ENCODE results near the gene MINAR2. TPM values are rescaled to one million over a fixed set of nuclear protein-coding genes. Genes with fewer than 3 reads are reported as not detected.

MINAR2 gene, protein sequence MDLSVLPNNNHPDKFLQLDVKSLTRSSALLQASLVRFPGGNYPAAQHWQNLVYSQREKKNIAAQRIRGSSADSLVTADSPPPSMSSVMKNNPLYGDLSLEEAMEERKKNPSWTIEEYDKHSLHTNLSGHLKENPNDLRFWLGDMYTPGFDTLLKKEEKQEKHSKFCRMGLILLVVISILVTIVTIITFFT
- polyA plus RNA-seq: 0.09 TPM
- long read RNA-seq, donor 1: 0 reads
- long read RNA-seq, donor 2: 0 reads
- long read RNA-seq, donor 3: 0 reads
- long read RNA-seq, donor 4: 0 reads
- long read RNA-seq, donor 5: 0 reads
- long read RNA-seq, donor 6: 0 reads
- long read RNA-seq, donor 7: 0 reads
- long read RNA-seq, donor 8: 0 reads
- long read RNA-seq, donor 9: 0 reads
- long read RNA-seq, donor 10: 0 reads
- long read RNA-seq, donor 11: 0 reads

DNA sequence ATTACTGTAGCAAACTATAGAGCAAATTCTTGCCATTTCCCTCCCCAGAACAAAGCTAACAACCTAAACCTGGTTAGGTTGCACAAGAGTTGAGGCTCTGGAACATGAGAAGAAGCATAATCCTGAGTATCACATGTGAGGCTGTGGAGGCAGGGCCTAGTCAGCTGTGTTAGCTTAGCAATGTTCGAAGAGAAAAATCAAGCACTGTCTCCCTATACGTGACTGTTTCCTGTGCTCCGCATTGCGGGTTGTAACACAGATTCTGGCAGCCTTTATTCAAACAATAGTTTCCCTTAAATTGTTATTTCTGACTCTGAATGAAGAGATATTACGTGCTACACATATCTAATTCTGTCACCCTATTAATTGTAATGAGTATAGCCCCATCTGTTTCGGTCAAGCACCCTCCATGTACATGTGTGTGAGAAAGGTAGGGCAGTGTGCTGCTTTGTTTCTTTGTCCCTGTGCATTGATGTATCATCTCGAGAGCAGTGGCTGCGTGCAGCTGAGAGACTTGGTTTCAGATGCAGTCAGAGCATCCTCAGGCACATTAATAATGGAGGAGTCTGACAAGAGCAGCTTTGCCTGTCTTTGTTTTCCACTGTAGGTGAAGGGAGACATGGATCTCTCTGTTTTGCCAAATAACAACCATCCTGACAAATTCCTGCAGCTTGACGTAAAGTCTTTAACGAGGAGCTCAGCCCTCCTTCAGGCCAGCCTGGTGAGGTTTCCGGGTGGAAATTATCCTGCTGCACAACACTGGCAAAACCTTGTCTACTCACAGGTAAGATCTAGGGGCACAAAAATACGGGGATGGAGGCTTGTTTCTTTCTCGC is at the start of gene MINAR2:
Gene MINAR2, plus strand, starts transcription at position 523 of the 836 bp plus-strand sequence. Its CDS starts 97 bp downstream, at position 620.
- no peak within 1 kb of the TSS for H3K4me3 ChIP-seq (ENCODE audit: low read length)
- no peaks in the 10 kb centered on the region for H3K9me3 ChIP-seq (ENCODE audit: control insufficient read depth, low read depth, low read length)
- H3K27me3 ChIP-seq (ENCODE audit: control insufficient read depth, insufficient read depth, low read length): no peaks in the 10 kb centered on the region
- no peak within 1 kb of the TSS for H3K27ac ChIP-seq (ENCODE audit: low read length)
- DNase-seq: no peak
- no peaks in the 10 kb centered on the region for H3K36me3 ChIP-seq (ENCODE audit: control insufficient read depth, insufficient read depth, low read length)
- H3K4me1 ChIP-seq (ENCODE audit: control insufficient read depth, insufficient read depth, low read length): no peaks in the 10 kb centered on the region
- 67% methylated on average over 2 of the region's 13 CpGs for WGBS (ENCODE audit: insufficient coverage, low lambda C conversion rate)

DNA sequence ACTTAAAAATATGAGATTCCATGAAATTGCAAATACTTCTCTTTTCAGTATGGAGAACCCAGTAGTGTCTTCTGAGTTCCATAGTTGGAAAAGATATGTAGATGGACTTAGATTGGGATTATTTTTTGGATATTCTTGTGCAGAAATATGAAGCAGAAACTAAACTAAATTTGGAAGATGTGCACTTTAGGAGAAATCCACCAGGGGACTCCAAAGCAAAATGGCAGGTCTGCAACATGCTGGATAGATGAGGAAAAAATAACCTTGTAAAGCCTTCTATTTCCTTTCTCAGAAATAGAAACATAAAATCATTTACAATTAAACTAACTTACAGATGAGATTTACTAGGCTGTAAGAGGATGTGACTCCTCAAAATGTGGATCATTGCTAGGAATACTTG is 49.2 kb upstream of the MINAR2 start:
- Histone ChIP-seq H3K4me1 (ENCODE audit: control insufficient read depth, insufficient read depth, low read length) (peaks cover 9% of the 10 kb centered on the region), H3K36me3 (ENCODE audit: control insufficient read depth, insufficient read depth, low read length) (no peaks in the 10 kb centered on the region), H3K27ac (ENCODE audit: low read length) (no peak overlapping the region), H3K27me3 (ENCODE audit: control insufficient read depth, insufficient read depth, low read length) (no peaks in the 10 kb centered on the region), H3K9me3 (ENCODE audit: control insufficient read depth, low read depth, low read length) (no peaks in the 10 kb centered on the region), H3K4me3 (ENCODE audit: low read length) (no peak overlapping the region)
- no peak for DNase-seq

DNA sequence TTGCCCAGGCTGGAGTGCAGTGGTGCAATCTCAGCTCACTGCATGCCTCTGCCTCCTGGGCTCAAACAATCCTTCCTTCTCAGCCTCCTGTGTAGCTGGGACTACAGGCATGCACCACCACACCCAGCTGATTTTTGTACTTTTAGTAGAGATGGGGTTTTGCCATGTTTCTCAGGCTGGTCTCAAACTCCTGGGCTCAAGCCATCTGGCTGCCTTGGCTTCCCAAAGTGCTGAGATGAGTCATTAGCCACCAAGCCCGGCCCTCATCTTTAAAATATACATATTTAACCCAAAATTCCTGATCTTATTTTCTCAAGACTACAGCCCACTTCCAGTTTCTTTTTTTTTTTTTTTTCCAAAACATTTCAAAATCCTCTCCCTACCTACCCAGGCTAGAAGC is 31.7 kb upstream of the MINAR2 start:
- Histone ChIP-seq H3K36me3 (ENCODE audit: control insufficient read depth, insufficient read depth, low read length) (no peaks in the 10 kb centered on the region), H3K4me1 (ENCODE audit: control insufficient read depth, insufficient read depth, low read length) (no peaks in the 10 kb centered on the region), H3K9me3 (ENCODE audit: control insufficient read depth, low read depth, low read length) (no peaks in the 10 kb centered on the region), H3K27me3 (ENCODE audit: control insufficient read depth, insufficient read depth, low read length) (no peaks in the 10 kb centered on the region), H3K27ac (ENCODE audit: low read length) (no peak overlapping the region), H3K4me3 (ENCODE audit: low read length) (no peak overlapping the region)
- no peak for DNase-seq
- WGBS (ENCODE audit: insufficient coverage, low lambda C conversion rate): 100% methylated on average over 1 of the region's 1 CpG

DNA sequence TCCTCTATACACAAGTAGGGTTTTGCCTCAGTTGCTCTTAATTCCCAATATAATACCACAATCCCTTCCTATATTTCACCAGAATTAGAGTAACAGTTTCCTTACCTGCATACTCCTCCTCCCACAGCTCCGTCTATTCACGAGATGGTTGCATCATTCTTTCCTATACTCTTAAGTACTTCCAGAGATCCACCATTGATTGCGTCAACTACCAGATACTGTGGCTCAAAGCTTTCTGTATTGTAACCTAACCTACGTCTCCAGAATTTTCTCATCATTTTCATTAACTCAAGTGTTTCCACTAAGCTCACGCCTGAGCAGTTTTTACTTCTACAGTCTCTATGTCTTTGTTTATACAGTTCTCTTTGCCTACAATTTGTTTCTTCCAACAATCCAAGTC is 31.2 kb upstream of the MINAR2 start:
- no peak overlapping the region for H3K27ac ChIP-seq (ENCODE audit: low read length)
- DNase-seq: no peak
- no peak overlapping the region for H3K4me3 ChIP-seq (ENCODE audit: low read length)
- no peaks in the 10 kb centered on the region for H3K27me3 ChIP-seq (ENCODE audit: control insufficient read depth, insufficient read depth, low read length)
- no peaks in the 10 kb centered on the region for H3K4me1 ChIP-seq (ENCODE audit: control insufficient read depth, insufficient read depth, low read length)
- 84% methylated on average over 3 of the region's 5 CpGs for WGBS (ENCODE audit: insufficient coverage, low lambda C conversion rate)
- no peaks in the 10 kb centered on the region for H3K9me3 ChIP-seq (ENCODE audit: control insufficient read depth, low read depth, low read length)
- H3K36me3 ChIP-seq (ENCODE audit: control insufficient read depth, insufficient read depth, low read length): no peaks in the 10 kb centered on the region

DNA sequence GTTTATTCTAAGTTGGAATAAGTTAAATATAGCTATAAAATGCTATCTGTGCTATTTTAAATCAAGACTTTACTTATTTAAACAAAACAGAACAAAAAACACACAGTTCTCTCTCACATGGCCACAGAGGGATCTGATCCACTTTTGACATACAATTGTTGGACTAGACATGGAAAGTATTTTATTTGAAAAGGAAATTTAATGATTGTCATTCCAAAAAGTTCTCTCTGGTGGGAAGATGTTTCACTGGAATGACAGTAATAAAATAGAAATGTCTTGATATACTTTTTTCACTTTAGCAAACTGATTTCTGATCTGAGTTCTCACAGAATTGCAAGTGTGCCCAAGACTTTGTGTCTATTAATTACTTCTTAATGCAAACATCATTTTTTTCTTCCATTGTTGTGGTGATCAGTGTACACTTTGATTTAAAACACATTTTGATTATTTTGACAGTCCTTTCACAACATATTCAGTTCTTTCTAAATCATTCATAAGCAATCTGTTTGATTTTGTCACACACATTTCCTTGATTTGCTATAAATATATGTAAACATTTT is 30.1 kb upstream of the MINAR2 start:
- DNase-seq: no peak
- no peaks in the 10 kb centered on the region for H3K36me3 ChIP-seq (ENCODE audit: control insufficient read depth, insufficient read depth, low read length)
- no peaks in the 10 kb centered on the region for H3K9me3 ChIP-seq (ENCODE audit: control insufficient read depth, low read depth, low read length)
- no peaks in the 10 kb centered on the region for H3K4me1 ChIP-seq (ENCODE audit: control insufficient read depth, insufficient read depth, low read length)
- H3K27ac ChIP-seq (ENCODE audit: low read length): no peak overlapping the region
- no peak overlapping the region for H3K4me3 ChIP-seq (ENCODE audit: low read length)
- H3K27me3 ChIP-seq (ENCODE audit: control insufficient read depth, insufficient read depth, low read length): no peaks in the 10 kb centered on the region

DNA sequence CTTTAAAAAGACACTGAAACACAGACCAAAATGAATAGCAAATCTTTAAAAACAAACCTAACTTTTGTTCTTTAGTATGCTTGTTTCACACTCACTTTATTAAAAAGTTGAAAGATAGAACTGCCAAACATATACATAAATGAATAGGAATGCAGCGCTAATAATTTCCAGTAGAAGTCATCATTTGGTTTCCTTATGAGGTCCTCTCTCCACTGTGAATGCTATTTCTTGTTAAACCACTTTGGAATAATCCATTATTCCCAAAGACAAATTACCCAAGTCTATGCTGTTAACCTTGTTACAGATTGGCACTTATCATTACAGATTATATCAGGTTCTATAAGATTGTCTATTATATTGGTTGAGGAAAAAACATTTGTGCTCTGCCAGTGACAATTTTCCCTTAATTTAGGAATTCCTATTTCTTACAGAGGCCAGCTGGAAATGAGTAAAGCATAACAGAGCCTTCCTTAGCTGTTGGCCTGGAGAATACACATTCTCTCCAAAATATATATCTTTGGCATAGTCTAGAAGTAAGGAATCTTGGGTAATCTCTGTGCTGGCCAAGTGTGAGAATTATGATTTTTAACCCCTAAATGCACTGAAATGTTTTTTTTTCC is 29.3 kb upstream of the MINAR2 start:
- Histone ChIP-seq H3K27me3 (ENCODE audit: control insufficient read depth, insufficient read depth, low read length) (no peaks in the 10 kb centered on the region), H3K4me1 (ENCODE audit: control insufficient read depth, insufficient read depth, low read length) (no peaks in the 10 kb centered on the region), H3K4me3 (ENCODE audit: low read length) (no peak overlapping the region), H3K9me3 (ENCODE audit: control insufficient read depth, low read depth, low read length) (no peaks in the 10 kb centered on the region), H3K27ac (ENCODE audit: low read length) (no peak overlapping the region), H3K36me3 (ENCODE audit: control insufficient read depth, insufficient read depth, low read length) (no peaks in the 10 kb centered on the region)
- no CpG with 5 or more reads among the region's 1 CpG for WGBS (ENCODE audit: insufficient coverage, low lambda C conversion rate)
- DNase-seq: peak in 1 of 2 donors; percentile 10

DNA sequence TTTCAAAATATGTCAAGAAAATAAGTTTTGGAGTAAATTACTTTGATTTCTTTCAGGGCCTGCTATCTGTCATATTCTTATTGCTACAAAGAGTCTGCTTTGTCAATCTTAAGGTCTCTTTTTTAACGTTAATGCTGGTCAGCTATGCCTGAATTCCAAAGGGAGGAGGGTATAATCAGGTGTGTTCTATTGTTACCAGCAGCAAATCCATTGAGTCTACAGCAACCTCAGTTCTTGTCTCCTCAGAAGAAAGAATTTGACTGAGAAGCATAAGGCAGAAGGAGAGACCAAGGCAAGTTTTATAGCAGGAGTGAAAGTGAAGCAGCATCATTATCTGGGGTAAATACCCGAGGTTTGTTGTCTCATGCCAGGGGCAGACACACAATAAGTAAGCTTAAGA is 23.7 kb upstream of the MINAR2 start:
- H3K27me3 ChIP-seq (ENCODE audit: control insufficient read depth, insufficient read depth, low read length): no peaks in the 10 kb centered on the region
- no peak overlapping the region for H3K4me3 ChIP-seq (ENCODE audit: low read length)
- H3K9me3 ChIP-seq (ENCODE audit: control insufficient read depth, low read depth, low read length): no peaks in the 10 kb centered on the region
- H3K4me1 ChIP-seq (ENCODE audit: control insufficient read depth, insufficient read depth, low read length): peaks cover 2% of the 10 kb centered on the region
- no peak for DNase-seq
- H3K36me3 ChIP-seq (ENCODE audit: control insufficient read depth, insufficient read depth, low read length): no peaks in the 10 kb centered on the region
- WGBS (ENCODE audit: insufficient coverage, low lambda C conversion rate): no CpG with 5 or more reads among the region's 2 CpGs
- no peak overlapping the region for H3K27ac ChIP-seq (ENCODE audit: low read length)

DNA sequence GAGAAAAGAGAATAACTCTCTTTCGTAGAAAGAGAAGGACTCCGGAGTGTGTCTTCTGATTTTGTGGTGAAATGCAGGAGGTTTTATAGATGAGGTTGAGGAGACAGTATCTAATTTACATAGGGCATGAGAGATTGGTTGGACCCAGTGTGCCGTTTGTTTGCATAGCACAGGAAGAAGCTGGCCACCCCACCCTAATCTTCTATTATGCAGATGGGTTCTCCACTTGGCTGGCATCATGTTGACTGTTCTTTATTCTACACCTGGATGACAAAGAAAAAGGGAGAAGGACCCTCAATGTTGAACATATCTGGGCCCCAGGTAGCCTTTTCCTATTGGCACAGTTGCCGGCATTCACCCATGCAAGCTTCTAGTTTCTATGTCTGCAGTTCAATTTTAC is 23.2 kb upstream of the MINAR2 start:
- 83% methylated on average over 1 of the region's 4 CpGs for WGBS (ENCODE audit: insufficient coverage, low lambda C conversion rate)
- Histone ChIP-seq H3K27ac (ENCODE audit: low read length) (no peak overlapping the region), H3K36me3 (ENCODE audit: control insufficient read depth, insufficient read depth, low read length) (no peaks in the 10 kb centered on the region), H3K4me1 (ENCODE audit: control insufficient read depth, insufficient read depth, low read length) (peaks cover 2% of the 10 kb centered on the region), H3K4me3 (ENCODE audit: low read length) (no peak overlapping the region), H3K9me3 (ENCODE audit: control insufficient read depth, low read depth, low read length) (no peaks in the 10 kb centered on the region), H3K27me3 (ENCODE audit: control insufficient read depth, insufficient read depth, low read length) (no peaks in the 10 kb centered on the region)
- DNase-seq: no peak

DNA sequence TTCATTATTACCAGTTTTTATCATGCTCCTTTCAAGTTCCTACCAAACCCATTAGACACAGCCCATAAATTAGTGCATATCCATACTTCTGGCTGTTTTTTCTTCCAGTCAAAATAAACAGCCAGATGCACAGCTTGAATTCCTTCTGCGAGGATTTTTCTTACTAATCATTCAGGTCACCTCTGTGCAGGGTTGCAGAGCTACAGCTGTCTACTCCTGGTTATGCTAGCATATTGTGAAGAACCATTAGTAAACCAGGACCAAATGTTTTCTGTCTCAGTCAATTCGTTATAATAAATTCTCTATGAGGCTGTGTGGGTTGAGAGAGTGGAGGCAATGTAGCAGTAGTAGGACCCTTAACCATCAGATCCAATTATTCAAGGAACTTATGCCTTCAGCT is 8.1 kb upstream of the MINAR2 start:
- Histone ChIP-seq H3K36me3 (ENCODE audit: control insufficient read depth, insufficient read depth, low read length) (no peaks in the 10 kb centered on the region), H3K4me1 (ENCODE audit: control insufficient read depth, insufficient read depth, low read length) (no peaks in the 10 kb centered on the region), H3K27ac (ENCODE audit: low read length) (no peak overlapping the region), H3K27me3 (ENCODE audit: control insufficient read depth, insufficient read depth, low read length) (no peaks in the 10 kb centered on the region), H3K9me3 (ENCODE audit: control insufficient read depth, low read depth, low read length) (no peaks in the 10 kb centered on the region), H3K4me3 (ENCODE audit: low read length) (no peak overlapping the region)
- DNase-seq: no peak
- WGBS (ENCODE audit: insufficient coverage, low lambda C conversion rate): 100% methylated on average over 1 of the region's 2 CpGs

DNA sequence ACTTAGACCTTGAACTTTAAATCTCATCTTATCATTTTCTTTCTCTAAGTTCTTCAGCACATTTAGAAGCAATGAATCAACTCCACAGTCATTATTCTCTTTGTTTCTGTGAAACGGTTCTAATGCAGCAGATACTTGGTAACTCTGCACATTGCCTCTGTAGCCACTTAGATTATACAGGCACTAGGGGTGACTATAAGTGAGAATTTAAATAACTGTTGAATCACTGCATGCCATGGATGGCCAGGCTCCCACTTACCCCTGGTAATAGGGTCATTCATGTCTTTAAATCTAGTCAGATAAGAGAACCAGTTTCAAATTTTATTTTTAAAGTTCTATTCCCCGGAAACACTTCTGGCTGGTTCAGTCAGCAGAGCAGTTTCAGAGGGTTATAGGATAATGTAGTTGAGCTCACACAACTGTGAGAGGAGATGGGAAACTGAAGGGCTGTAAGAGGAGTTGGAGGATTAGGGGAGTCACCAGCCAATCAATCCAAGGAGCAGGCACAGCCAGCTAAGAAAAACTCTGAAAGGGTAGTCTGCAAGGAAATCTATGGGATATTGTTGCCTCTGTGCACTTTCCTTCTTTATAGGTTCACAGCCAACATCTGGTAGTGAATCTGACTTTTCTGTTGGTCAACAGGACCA is 4.2 kb upstream of the MINAR2 start:
- no peak for DNase-seq
- H3K4me1 ChIP-seq (ENCODE audit: control insufficient read depth, insufficient read depth, low read length): no peaks in the 10 kb centered on the region
- H3K27ac ChIP-seq (ENCODE audit: low read length): no peak overlapping the region
- H3K36me3 ChIP-seq (ENCODE audit: control insufficient read depth, insufficient read depth, low read length): no peaks in the 10 kb centered on the region
- no peaks in the 10 kb centered on the region for H3K27me3 ChIP-seq (ENCODE audit: control insufficient read depth, insufficient read depth, low read length)
- H3K4me3 ChIP-seq (ENCODE audit: low read length): no peak overlapping the region
- H3K9me3 ChIP-seq (ENCODE audit: control insufficient read depth, low read depth, low read length): no peaks in the 10 kb centered on the region
- no CpG with 5 or more reads among the region's 2 CpGs for WGBS (ENCODE audit: insufficient coverage, low lambda C conversion rate)

Measured in large intestine (tissue), 12 donors.